DND-41 (cell line): ENCODE data around the gene HSPA1L.

Experiments used
- ATAC-seq: fragments of 200-7000 bp; cut with Tn5 transposase; 3 replicates; pipeline ENCODE4 v1.9.1; 2021; ENCODE audit warnings: low read depth; ENCODE audit not compliant: insufficient read depth
- DNase-seq: peaks from one replicate; pipeline ENCODE4 v3.0.0-alpha.2; 2020
- H2AFZ ChIP-seq: 2 replicates; pipeline ENCODE4 v1.6.0; 2012; ENCODE audit warnings: low read depth, low read length
- H3K27ac ChIP-seq: 2 replicates; pipeline ENCODE4 v1.5.1; 2012; ENCODE audit warnings: low read length, inconsistent platforms
- H3K27me3 ChIP-seq: fragments of 200-600 bp; sonication (generic); 2 replicates; pipeline ENCODE4 v1.6.0; 2012; ENCODE audit warnings: low read length, mild to moderate bottlenecking, inconsistent platforms; ENCODE audit not compliant: insufficient read depth, poor library complexity
- H3K36me3 ChIP-seq: 2 replicates; pipeline ENCODE4 v1.5.1; 2012; ENCODE audit warnings: low read length, inconsistent platforms; ENCODE audit not compliant: insufficient read depth
- H3K4me1 ChIP-seq: 2 replicates; pipeline ENCODE4 v1.5.1; 2012; ENCODE audit warnings: mild to moderate bottlenecking, low read length; ENCODE audit not compliant: insufficient read depth
- H3K4me2 ChIP-seq: 2 replicates; pipeline ENCODE4 v1.6.0; 2012; ENCODE audit warnings: mild to moderate bottlenecking, moderate library complexity, low read length, inconsistent platforms; ENCODE audit not compliant: insufficient read depth
- H3K4me3 ChIP-seq, 2 experiments: fragments of 200-600 bp in 1 of 2; shearing (Covaris generic) in 1 of 2; 2 replicates each; pipeline ENCODE4 v1.5.1; 2012 to 2016; ENCODE audit warnings: inconsistent platforms in 2 of 2, low read length in 2 of 2, mild to moderate bottlenecking in 2 of 2, low read depth in 1 of 2, moderate library complexity in 1 of 2
- H3K79me2 ChIP-seq: 2 replicates; pipeline ENCODE4 v1.6.0; 2012; ENCODE audit warnings: low read length, inconsistent platforms; ENCODE audit not compliant: insufficient read depth
- H3K9ac ChIP-seq: 2 replicates; pipeline ENCODE4 v1.6.0; 2012; ENCODE audit warnings: low read depth, mild to moderate bottlenecking, inconsistent platforms, low read length, moderate library complexity
- H3K9me3 ChIP-seq: 2 replicates; pipeline ENCODE4 v1.5.1; 2012; ENCODE audit warnings: low read length, moderate library complexity, mild to moderate bottlenecking, inconsistent platforms; ENCODE audit not compliant: insufficient read depth, severe bottlenecking
- H4K20me1 ChIP-seq: 2 replicates; pipeline ENCODE4 v1.6.0; 2012; ENCODE audit warnings: low read length; ENCODE audit not compliant: insufficient read depth
- CTCF ChIP-seq: IDR thresholded peaks from 2 replicates; pipeline ENCODE4 v1.5.1; 2012; ENCODE audit warnings: borderline replicate concordance, low read length, moderate library complexity, mild to moderate bottlenecking; ENCODE audit not compliant: poor library complexity, severe bottlenecking; ENCODE audit errors: extremely low read depth
- EZH2 ChIP-seq: IDR thresholded peaks from 3 replicates; pipeline ENCODE4 v1.6.1; 2012; ENCODE audit warnings: borderline replicate concordance, low read depth, mild to moderate bottlenecking, moderate library complexity, low read length, inconsistent platforms; ENCODE audit not compliant: severe bottlenecking

The HSPA1L gene

GRCh38 chr6:31792090-31792374 is 23.1 kb downstream of the HSPA1L start:
- H3K4me2 ChIP-seq = no peak overlapping the region
- no peak for DNase-seq
- peaks cover 44% of the 10 kb centered on the region for H3K79me2 ChIP-seq
- no peaks in the 10 kb centered on the region for H3K27me3 ChIP-seq
- no peak overlapping the region for H3K9ac ChIP-seq
- H3K4me3 ChIP-seq = no peak overlapping the region
- H3K9me3 ChIP-seq = no peaks in the 10 kb centered on the region
- peaks cover 40% of the 10 kb centered on the region for H3K4me1 ChIP-seq
- peaks cover 48% of the 10 kb centered on the region for H3K36me3 ChIP-seq
- TF ChIP-seq CTCF (no peak), EZH2 (no peak)
- no peak overlapping the region for H3K27ac ChIP-seq
- H4K20me1 ChIP-seq = no peaks in the 10 kb centered on the region; the same call in 1 of the 2 replicates
- H2AFZ ChIP-seq = no peak overlapping the region
- ATAC-seq = no peak

- ATAC-seq (peak; percentile 71), DNase-seq (peak; percentile 76)
- Histone ChIP-seq H4K20me1 (no peaks in the 10 kb centered on the region; the same call in 1 of the 2 replicates), H3K4me2 (peak overlapping the region; percentile 1; the same call in 1 of the 2 replicates), H2AFZ (no peak overlapping the region), H3K9ac (no peak overlapping the region), H3K79me2 (peaks cover 44% of the 10 kb centered on the region), H3K4me1 (peaks cover 37% of the 10 kb centered on the region), H3K27me3 (no peaks in the 10 kb centered on the region), H3K36me3 (peaks cover 50% of the 10 kb centered on the region), H3K27ac (no peak overlapping the region), H3K9me3 (no peaks in the 10 kb centered on the region), H3K4me3 (no peak overlapping the region)
- peak; percentile 78 for TF ChIP-seq CTCF
- TF ChIP-seq EZH2 = no peak
These were observed 23.6 kb downstream of the HSPA1L start for GRCh38 chr6:31791324-31792089.

- Histone ChIP-seq H3K4me3 (no peak overlapping the region), H3K4me1 (no peaks in the 10 kb centered on the region), H3K27me3 (no peaks in the 10 kb centered on the region), H2AFZ (no peak overlapping the region), H3K27ac (no peak overlapping the region), H3K9me3 (no peaks in the 10 kb centered on the region), H3K9ac (no peak overlapping the region), H3K4me2 (no peak overlapping the region), H3K79me2 (peaks cover 2% of the 10 kb centered on the region; the same call in 1 of the 2 replicates), H3K36me3 (peaks cover 82% of the 10 kb centered on the region), H4K20me1 (peaks cover 4% of the 10 kb centered on the region; the same call in 1 of the 2 replicates)
- ATAC-seq (no peak), DNase-seq (no peak)
- TF ChIP-seq CTCF (no peak), EZH2 (no peak)
These were observed 29.6 kb downstream of the HSPA1L start for GRCh38 chr6:31785475-31785874.
